GM18507 (cell line): Measurements from ENCODE around the gene CIDEB.

Source experiments
- DNase-seq: peaks from one replicate; pipeline ENCODE4 v3.0.0; 2011; ENCODE audit warnings: low read depth; ENCODE audit not compliant: insufficient read length; ENCODE audit errors: extremely low spot score
- FAIRE-seq: peaks from 2 replicates; lab custom pipeline; 2011; peaks lifted over from hg19 to GRCh38; lab: Jason Lieb, UNC

Gene CIDEB

DNA sequence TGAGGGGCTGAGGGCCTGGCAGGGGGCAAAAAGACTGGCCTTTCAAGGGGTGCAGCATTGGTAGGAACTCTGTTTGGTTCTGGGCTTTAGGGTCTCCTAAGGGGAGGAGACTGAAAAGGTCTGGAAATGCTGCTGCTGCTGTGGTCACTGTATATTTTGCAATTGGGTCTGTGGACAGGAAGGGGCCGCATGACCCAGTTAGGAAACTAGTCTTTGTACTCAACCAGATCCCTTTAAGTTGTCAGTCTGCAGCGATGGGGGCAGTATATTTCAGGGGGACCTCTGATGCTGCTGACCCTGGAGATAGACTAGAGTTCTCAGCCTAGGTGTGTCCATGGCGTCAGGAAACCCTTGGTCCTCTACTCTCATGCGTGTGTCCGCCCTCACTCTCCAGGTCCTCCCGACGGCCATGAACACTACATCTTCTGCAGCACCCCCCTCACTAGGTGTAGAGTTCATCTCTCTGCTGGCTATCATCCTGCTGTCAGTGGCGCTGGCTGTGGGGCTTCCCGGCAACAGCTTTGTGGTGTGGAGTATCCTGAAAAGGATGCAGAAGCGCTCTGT is 7.5 kb upstream of the CIDEB start:
- DNase-seq (no peak), FAIRE-seq (no peak)

DNA sequence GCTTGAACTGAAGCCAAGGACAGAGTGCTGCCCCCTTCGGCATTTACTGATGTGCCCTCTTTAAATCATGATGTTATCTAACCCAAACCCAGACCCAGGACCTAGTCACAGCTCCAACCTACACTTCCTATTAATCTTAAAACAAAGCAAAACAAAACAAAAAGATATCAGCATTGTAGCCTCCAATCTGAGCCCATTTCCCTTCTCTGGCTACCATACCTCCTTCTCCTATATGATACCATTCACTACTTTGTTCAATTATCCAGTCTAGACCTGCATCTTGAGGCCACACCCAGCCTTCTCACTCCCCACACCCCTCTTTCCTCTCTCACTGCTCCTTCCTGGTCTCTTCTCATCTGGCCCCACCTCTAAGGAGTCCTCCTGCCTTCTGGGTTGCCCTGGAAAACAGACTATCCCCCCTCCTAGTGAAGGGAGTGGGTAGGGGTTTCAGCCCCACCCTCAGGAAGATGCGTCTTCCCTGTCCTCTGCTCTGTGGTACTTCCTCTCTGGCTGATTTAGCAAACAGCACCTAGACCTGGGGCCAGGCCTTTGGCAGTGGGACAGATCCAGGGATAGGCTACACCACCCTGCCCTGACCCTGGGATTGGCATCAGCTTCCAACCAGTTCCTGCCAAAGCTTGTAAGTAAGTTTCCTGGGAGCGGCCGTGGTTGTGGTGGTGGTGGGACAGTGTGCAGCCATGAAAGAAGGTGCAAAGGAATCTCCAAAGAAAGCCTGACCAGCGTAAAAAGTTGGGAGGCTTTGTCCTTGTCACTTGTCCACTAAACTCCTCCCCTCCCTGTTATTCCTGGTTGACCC is 6.8 kb upstream of the CIDEB start:
- FAIRE-seq: no peak

DNA sequence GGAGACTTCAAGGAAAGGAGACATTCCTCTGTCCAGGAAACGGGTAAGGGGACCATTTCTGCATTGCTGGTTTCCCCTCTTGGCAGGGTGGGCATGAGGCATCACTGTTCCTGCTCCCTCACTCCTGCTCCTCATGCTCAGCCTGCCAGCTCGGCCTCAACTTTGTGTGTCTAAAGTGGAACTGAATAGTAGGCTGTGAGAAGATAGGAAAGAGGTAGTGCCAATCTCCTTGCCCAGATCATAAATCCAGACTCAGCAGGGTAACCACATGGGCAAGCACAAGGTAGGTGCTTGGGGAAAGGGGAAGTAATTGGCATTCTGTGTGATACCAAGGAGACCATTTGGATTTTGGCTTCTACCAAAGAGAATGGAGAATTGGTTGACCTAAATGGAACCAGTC is 6.1 kb upstream of the CIDEB start:
- DNase-seq: no peak
- no peak for FAIRE-seq

More for the DNA sequence above, 6.8 kb upstream of the CIDEB start:
- DNase-seq: no peak

DNA sequence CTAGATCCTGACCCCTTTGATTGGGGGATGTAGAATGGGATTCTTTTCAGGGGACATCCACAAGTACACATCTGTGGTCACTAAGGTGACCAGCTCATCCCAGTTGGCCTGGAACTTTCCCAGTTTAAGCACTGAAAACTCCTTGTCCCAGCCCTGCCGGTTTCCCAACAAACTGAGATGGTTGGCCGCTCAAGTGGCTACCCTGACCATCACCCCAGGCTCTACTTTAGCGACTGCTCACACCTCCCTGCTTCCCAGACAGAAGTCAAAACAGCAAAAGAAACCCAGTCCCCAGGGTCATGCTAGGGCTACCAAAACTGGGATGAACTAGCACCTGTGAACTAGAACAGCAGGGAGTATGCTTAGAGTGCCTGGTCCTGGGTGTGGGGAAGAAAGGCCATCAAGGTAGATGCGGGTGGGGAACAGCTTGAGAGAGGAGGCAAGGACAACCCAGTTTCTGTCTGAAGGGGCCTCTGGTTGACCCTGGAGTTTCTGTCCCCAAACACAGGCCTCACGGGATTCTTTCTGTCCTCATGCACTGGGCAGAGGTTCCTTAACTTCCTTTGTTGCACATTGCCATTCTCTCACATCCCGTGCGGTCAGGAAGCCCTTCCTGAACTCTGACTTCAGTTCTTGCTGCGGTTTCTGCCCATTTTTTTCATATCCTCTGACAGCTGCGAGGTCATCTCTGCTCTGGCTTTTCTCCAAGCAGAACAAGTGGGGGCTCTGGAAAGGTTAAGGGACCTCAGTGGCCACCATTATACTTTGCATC is 5.1 kb upstream of the CIDEB start:
- FAIRE-seq: peak; percentile 64
- DNase-seq: no peak

DNA sequence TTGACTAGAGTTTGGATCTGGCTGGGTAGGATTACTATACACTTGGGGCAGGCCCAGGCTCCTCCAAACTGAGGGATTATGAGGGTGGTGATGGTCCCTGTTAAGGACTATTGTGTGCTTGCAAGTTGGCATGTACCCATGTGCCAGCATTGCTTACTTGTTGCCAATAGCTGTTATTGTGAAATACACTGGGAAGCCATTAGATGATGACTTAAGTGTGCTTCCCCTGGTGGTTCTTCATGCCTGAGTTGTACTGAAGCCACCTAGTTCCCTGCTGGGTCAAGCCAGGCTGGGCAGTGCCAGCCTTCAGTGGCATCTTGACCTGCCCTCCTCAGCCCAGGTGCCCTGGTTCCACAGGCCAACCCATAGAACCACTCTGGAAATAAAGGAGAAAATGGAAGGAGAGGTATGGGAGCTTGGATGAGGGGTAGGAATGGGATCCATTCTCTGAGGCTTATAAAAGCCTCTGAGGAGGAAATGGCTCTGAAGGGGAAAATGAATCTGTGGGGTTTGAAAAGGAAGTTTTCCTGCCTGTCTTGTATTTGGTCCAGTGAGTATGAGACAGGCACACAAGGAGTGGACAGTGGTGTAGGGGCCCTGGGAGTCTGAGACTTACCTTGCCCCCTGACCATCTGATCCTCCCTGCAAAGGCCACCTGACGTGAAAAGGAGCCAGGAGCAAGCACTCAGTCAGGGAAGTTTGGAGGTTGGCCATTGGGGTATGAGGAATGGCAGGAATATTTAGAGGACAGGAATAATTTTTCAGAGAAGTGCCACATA is 4.2 kb upstream of the CIDEB start:
- FAIRE-seq (no peak), DNase-seq (no peak)

DNA sequence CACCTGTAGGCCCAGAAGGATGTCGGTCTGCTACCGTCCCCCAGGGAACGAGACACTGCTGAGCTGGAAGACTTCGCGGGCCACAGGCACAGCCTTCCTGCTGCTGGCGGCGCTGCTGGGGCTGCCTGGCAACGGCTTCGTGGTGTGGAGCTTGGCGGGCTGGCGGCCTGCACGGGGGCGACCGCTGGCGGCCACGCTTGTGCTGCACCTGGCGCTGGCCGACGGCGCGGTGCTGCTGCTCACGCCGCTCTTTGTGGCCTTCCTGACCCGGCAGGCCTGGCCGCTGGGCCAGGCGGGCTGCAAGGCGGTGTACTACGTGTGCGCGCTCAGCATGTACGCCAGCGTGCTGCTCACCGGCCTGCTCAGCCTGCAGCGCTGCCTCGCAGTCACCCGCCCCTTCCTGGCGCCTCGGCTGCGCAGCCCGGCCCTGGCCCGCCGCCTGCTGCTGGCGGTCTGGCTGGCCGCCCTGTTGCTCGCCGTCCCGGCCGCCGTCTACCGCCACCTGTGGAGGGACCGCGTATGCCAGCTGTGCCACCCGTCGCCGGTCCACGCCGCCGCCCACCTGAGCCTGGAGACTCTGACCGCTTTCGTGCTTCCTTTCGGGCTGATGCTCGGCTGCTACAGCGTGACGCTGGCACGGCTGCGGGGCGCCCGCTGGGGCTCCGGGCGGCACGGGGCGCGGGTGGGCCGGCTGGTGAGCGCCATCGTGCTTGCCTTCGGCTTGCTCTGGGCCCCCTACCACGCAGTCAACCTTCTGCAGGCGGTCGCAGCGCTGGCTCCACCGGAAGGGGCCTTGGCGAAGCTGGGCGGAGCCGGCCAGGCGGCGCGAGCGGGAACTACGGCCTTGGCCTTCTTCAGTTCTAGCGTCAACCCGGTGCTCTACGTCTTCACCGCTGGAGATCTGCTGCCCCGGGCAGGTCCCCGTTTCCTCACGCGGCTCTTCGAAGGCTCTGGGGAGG is 3.1 kb upstream of the CIDEB start, which contains the start of gene LTB4R:
Gene LTB4R, plus strand, starts transcription at position 857 of the 959 bp plus-strand sequence. CDS start 4,150 bp downstream, outside the sequence.
- FAIRE-seq: peak; percentile 68

DNA sequence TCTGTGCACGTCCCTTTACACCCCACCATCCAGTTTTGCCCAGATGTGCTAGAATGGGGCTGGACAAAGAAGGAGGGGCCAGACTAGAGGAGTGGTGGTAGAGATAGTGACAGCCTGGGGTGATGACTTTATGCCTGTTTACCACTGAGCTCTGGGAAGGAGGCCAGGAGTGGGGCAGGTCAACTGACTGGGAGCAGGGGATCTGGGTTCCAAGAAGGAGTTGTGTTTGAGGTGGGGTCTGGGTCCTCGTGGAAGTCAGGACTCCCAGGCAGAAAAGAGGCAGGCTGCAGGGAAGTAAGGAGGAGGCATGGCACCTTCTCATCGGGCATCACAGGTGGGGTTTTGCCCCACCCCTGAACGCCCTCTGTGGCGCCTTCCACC is 2.5 kb upstream of the CIDEB start:
- FAIRE-seq (no peak), DNase-seq (no peak)

More for the DNA sequence above, 3.1 kb upstream of the CIDEB start, which contains the start of gene LTB4R:
- DNase-seq: peak; percentile 35

DNA sequence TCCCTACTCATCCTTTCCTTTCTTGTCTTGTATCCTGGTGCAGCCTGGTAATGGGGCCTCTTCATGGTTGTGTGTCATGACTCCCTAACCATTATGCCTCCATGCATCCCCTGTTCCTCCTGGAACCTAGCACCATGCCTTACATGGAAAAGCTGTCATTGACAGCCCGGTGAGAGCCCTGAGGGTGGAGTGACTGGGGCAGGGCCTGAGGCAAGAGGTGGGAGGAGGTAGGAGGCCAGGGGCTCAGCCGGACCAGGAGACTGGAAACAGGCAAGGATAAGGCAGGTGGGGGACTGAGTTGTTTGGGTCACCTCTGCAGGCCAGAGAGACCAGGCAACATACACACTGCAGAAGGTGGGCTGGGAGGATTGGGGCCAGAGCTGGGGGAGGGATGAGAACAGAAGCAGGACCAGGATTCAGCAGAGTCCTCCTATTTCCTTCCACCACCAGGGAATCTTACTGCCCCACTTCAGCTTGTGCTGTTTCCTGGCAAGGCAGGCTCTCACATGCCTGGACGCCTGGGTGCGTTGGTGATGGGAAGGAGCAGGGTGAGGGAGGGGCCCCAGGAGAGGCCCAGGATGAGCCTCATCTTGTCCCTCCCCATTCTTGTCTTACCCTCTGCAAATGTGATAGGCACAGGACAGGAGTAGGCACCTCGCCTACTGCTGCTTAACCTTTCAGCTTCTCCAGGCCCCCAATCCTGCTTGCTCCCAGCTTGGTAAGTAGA is 1.9 kb upstream of the CIDEB start, which contains the start of gene LTB4R2:
Gene LTB4R2, plus strand, starts transcription at position 603 of the 727 bp plus-strand sequence. CDS start 525 bp downstream, outside the sequence.
- FAIRE-seq (no peak), DNase-seq (no peak)

- DNase-seq (no peak), FAIRE-seq (no peak)
These were observed 756 bp upstream of the CIDEB start for GRCh38 chr14:24308342-24309124.

DNA sequence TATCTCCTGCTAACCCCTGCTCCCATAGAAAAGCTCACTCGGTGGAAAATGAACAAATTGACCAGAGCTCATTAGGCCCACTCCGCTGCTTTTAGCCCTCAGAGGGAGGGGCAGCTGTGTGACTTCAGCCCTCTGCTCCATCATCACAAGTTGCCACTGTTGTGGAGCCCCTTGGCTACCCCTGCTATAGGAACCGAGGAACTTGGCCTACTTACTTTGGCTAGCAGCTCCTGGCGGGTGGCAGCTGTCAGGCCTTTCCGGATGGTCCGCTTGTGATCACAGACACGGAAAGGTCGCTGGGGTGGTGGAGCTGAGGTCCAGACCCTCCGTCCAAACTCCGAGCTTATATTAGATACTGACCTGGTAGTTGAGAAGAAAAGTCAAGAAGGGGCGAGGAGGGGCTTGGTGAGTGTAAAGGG is 612 bp downstream of the CIDEB start:
- DNase-seq (no peak), FAIRE-seq (no peak)

GRCh38 chr14:24304019-24304387 is 3.8 kb downstream of the CIDEB start:
- DNase-seq: no peak
- FAIRE-seq: no peak

DNA sequence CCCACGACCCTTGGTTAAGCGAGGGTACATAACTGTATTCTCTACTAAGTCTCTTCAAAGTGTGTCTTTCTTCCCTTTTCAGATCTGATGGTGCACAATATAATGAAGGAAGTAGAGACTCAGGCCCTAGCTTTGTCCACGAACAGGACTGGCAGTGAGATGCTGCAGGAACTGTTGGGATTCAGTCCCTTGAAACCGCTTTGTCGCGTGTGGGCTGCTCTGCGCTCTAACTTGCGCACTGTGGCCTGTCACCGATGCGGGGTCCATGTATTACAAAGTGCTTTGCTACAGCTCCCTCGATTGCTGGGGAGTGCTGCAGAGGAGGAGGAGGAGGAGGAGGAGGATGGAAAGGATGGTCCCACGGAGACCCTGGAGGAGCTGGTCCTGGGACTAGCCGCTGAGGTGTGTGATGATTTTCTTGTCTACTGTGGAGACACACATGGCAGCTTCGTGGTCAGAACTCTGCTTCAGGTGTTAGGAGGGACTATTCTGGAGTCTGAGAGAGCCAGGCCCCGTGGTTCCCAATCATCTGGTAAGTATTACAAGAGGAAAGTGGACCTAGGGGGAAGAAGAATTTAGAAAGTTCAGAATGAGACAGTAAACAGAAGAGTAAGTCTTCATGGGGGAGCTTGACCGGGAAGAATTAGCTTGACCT is 7.3 kb downstream of the CIDEB start:
- FAIRE-seq (no peak), DNase-seq (no peak)

GRCh38 chr14:24299255-24300191 is 8.3 kb downstream of the CIDEB start, which contains the start of the genes DHRS1 and NOP9:
Gene DHRS1, minus strand, starts transcription at chr14:24299780. Its CDS starts 674 bp downstream, at chr14:24299106.
Gene NOP9, plus strand, starts transcription at chr14:24299850. Its CDS starts 105 bp downstream, at chr14:24299955.
- peak; percentile 94 for FAIRE-seq
- peak; percentile 96 for DNase-seq

- FAIRE-seq: no peak
- no peak for DNase-seq
These were observed 8.9 kb downstream of the CIDEB start for GRCh38 chr14:24298892-24299254.

GRCh38 chr14:24297190-24297964 is 10.4 kb downstream of the CIDEB start:
- no peak for FAIRE-seq

More at GRCh38 chr14:24297190-24297964, 10.4 kb downstream of the CIDEB start:
- DNase-seq: no peak
